T-helper 2 cell (primary cell): Measurements from ENCODE around the gene HEG1.

Source experiments
- DNase-seq, 5 experiments: peaks; one replicate each; pipeline versions ENCODE4 v3.0.0 to v3.0.0-alpha.2; 2012 to 2022

Gene HEG1

GRCh38 chr3:125008766-125009165 lies 47.0 kb downstream of the HEG1 start:
- no peak for DNase-seq

GRCh38 chr3:125006291-125006731 lies 49.5 kb downstream of the HEG1 start:
- DNase-seq: no peak

DNA sequence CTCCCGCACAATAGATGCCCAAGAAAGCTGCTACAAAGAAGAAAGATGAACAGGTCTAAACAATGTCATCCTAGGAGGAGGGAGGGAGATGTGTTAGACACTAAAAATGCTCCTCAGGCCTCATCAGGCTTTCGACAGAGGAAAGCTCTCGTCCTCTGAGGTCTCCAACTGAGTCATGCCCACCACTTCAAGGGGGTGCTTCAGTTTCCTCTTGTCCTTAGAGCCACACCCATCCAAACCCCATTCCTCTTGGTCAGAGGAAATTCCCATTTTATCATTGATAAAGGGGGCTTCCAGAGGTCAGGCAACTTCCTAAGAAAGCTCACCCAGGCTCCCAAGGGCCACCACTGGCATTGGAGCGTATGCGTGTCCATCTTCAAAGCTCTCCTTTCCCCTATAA lies 50.1 kb downstream of the HEG1 start:
- DNase-seq: no peak

- no peak for DNase-seq
Measured at GRCh38 chr3:125005222-125005621, 50.6 kb downstream of the HEG1 start.

DNA sequence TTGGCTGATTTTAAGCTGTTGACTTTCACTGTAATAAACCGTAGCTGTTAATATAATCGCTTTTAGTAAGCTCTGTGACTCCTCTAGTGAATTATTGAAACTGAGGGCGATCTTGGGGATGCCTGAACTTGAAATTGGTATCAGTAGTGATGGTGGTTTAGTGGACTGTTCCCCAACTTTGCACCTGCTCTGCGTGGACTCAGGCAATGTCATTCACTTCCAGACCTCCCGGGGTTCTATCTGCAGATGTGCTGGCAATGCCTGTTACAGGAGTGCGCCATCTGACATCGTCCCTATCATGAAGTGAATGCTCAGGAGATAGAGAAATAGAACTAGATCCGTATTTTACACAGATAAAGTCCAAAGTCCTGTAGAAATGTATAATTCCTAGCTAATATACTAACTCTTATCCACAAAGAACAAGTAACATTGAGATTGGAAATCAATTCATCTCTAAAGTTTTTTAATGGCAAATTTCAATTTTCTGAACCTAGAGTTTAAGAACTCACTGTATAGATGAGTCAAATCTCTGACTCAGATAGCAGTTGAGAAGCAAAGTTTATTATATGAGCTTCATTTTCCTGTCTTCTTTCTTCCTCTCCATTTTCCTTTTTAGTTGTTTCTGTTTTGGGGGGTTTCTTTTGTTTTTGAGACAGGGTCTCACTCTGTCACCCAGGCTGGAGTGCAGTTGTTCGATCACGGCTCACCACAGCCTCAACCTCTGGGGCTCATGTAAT lies 51.8 kb downstream of the HEG1 start:
- DNase-seq: no peak

- DNase-seq: no peak
Measured at GRCh38 chr3:125003369-125003853, 52.4 kb downstream of the HEG1 start.

DNA sequence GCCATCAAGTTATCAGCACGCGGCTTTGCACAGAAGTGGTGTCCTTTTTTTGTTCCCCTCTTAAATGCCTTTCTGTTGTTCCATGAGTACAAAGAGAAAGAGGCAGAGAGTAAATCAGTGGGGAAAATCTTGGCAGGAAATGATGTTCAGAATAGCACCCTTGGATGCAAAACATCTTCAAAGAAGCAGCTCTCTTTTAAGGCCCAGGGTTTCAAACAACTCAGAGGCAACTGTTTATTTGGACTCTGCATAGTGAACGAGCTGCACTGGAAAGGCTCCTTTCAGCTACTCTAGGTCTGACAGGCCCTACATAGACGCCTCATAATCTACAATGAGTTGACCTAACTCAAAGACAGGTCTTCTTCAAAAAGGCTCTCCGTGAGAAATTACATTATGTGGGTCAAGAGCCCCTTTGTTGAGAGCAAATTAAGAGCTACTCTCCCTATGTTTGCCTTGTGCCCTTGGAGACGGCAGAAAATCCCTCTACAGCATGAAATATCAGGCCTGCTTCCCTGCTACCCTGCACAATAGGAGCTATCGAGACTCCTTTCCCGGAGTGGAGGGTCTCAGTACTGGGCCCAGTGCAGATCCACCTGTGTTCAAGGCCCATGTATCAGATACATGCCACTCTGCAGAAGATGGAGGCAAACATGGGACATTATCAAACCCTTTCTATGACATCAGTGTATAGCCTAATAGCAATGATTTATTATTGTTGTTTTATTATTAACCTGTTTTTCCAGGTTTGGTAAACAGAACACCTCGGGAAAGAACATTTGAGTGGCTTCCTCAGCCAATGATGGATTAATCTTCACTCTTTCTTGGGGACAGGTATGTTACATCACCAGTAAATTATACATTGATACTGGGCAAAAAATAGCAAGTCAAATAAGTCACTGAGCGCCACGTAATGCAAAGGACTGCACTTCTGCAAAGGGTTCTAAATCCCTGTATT lies 53.1 kb downstream of the HEG1 start:
- no peak for DNase-seq

GRCh38 chr3:125001557-125002413 lies 54.0 kb downstream of the HEG1 start:
- DNase-seq: no peak

GRCh38 chr3:125000661-125001060 lies 55.1 kb downstream of the HEG1 start:
- no peak for DNase-seq

DNA sequence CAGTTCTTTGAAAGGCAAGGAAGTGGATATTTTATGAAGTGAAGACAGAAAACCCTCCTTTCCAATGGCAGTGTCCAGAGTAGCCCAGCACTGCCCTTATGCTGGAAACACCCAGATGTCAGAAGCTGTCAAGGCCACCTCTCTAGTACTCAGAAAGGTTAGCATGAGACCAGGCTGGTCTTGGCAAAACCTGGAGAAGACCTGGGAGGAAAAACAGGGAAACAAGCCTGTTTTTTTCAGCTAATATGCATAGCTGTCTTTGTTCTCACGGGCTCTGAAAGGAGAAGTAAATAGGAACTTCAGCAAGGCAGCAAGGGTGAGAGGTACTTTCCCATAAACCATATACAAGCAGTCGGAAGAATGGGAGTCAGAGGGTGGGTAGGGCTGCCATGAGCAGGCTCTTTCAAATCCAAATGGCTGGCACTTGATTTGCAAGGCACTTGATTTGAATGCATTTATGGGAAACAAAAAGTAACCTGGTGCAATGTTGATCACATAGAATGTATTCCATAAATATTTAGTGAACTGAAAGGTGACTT lies 55.8 kb downstream of the HEG1 start:
- no peak for DNase-seq

DNA sequence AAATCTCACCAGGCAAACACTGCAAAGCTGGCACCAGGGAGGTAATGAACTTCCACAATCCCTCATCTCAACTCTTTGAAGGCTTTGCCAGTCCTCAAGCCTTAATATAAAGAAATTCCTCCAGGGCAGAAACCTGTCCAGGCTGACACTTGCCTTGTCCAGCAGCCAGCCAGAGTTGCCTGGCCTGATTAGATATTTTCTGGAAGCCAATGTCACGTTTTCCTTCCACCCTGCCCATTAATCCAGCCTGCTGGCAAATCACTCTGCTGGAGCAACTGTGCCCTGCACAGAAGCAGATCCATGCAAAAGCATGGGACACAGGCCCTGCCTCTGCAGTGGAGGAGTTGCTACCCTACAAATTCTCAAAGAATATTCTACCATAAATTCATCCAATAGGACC lies 56.5 kb downstream of the HEG1 start:
- DNase-seq: no peak

- DNase-seq: no peak
Measured at GRCh38 chr3:124998247-124998630, 57.6 kb downstream of the HEG1 start.

DNA sequence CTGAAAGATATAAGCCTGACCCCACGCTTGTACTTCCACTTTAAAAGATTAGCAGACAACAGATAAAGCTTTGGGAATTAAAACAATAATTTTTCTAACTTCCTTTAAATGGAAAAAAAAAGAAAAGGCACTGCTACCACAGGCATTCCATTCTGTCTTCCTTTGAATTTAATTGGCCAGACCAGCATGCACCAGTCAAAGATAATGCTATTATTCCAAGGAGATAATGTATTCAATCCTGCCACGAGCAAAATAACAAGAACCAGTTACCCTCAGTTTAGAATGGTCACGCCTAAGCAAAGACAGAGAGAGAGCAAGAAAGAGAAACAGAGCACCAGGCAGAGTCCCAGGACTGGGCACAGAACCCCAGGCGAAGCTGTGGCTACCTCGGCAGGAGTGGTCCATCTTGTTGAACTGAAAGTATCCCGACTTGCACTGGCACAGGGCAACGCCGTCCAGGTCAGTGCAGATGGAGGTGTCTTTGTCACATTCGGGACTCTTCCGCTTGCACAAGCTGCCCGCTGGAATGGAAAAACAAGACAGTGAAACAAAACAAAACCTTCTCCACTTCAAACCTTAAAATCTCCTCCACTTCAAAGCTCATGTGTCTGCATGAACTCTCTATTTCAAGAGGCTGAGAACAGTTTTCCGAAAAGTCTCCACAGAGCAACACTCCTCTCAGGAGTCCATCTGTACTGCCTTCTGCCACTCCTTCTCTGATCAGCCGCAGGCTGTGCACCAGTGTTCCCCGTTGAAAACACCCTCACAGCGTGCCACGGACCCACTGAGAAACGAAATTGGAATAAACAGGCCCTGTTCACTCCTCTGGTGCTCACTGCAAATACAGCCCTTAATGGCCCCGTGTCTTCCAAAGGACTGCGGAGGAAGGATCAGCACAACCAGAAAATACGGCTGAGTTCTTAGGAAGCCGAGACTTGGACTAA lies 58.2 kb downstream of the HEG1 start:
- DNase-seq: no peak

GRCh38 chr3:124995460-124995994 lies 60.3 kb downstream of the HEG1 start:
- DNase-seq: peak in 3 of 5 experiments; percentile 8 to 54 (median 22)

- DNase-seq: no peak
Measured at GRCh38 chr3:124993466-124993865, 62.3 kb downstream of the HEG1 start.

DNA sequence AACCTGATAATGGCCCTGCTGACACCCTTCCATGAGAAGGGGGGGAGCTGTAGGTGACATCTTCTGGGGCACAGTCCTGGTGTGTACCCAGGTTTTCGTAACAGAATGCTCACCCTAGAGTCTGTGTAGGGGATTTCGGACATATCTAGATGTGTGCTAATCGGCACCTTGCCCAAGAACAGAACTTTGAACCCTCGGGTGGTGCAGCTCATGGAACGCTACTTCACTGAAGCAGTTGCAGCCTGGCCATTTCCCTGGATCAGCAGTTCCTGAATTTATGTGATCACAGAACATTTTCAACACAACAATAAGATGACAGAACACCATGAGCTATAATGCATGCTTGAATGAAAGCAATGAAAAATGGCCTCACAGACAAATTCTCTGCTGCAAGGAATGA lies 63.8 kb downstream of the HEG1 start:
- DNase-seq: no peak

DNA sequence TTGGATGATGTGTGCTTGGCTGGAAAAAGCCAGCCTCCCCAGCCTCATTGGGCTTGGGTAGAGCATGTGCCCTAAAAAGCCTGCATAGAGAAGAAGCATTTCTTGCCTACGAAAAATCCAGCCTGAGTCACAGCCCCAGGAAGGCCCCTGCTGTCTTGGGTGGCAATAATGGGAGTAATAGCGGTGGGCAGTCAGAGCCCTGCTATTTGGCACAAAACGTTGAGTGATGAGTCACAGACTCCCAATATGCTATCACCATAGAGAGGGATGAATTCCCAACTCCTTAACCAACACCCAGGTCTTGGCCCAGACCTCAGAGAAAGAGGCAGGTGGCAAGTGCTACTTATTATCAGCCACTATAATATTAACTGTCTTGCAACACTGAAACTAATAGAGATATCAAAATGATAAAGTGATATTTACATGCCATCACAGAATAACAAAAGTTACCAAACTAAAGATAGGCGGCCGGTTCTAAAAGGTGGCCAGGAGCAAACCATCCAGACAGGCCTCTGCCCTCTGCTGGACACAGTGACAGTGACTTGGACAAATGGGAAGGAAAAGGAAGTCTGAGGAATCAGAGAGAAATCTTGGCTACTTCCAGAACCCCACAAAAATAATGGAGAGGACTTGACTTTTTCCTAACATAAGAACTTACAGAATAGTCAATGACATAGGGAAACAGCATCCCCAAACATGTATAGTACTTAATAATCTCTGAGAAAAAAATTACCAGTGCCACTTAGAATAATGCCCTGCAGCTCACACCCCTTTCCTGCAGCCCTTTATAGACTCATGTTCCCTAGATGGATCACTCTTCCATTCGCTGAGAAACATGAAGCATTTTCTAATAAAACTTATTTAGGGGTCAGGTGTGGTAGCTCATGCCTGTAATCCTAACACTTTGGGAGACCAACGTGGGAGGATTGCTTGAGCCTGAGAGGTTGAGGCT lies 69.3 kb downstream of the HEG1 start:
- DNase-seq: no peak

DNA sequence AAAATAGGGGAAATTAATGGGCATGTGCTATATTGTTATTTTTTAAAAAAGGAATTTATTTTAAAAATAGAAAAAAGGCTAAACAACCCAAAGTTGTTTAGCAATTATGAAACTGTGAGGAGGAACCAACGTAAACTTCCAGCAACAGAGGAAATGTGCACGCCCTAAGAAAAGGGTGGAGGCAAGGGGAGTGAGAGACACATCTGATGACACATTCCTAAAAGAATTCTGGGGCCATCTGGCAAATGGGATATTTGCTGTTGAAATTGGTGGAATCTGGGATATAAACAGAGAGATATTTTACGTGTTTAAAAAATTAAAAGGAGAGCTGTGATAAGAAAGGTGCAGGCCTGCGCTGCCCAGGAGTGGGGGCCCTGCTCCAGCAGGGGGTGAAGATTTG lies 70.4 kb downstream of the HEG1 start:
- DNase-seq: no peak

- DNase-seq: no peak
Measured at GRCh38 chr3:124984754-124985153, 71.0 kb downstream of the HEG1 start.

GRCh38 chr3:124982855-124983254 lies 72.9 kb downstream of the HEG1 start:
- no peak for DNase-seq
